OCI-LY3 (cell line): ENCODE results near the gene ITFG1.
"Not testable (repeated sequence)": the region's sequence is repeated elsewhere in the genome, so short reads cannot be mapped to it uniquely, and the experiment has no call there.

Experiments used
- H2AFZ ChIP-seq: fragments of 200-600, 300-600 bp; shearing (Covaris generic); 2 replicates; pipeline ENCODE4 v1.6.0; 2014; ENCODE audit warnings: antibody characterized with exemption, low read depth, low read length
- H3K27ac ChIP-seq: fragments of 200-600, 300-600 bp; sonication (generic); 2 replicates; pipeline ENCODE4 v1.5.1; 2014; ENCODE audit warnings: mild to moderate bottlenecking, low read length, moderate library complexity, mixed read lengths
- H3K27me3 ChIP-seq: fragments of 200-600, 300-600 bp; sonication (generic); 2 replicates; pipeline ENCODE4 v1.6.1; 2014; ENCODE audit warnings: low read depth, low read length, mixed read lengths
- H3K36me3 ChIP-seq: fragments of 200-600, 300-600 bp; sonication (generic); replicated peaks from 2 replicates; pipeline ENCODE3; 2014; ENCODE audit warnings: low read depth, low read length, mixed read lengths
- H3K4me1 ChIP-seq: fragments of 300-600, 200-600 bp; sonication (generic); 2 replicates; pipeline ENCODE4 v1.6.1; 2014; ENCODE audit warnings: low read length, mixed read lengths
- H3K4me2 ChIP-seq: fragments of 200-600, 300-600 bp; sonication (generic); 2 replicates; pipeline ENCODE4 v1.6.1; 2014; ENCODE audit warnings: low read length, mixed read lengths
- H3K4me3 ChIP-seq: fragments of 300-600, 200-600 bp; sonication (generic); 2 replicates; pipeline ENCODE4 v1.5.1; 2014; ENCODE audit warnings: antibody characterized with exemption, mild to moderate bottlenecking, low read length, moderate library complexity
- H3K79me2 ChIP-seq: fragments of 300-600, 200-600 bp; shearing (Covaris generic); 2 replicates; pipeline ENCODE4 v1.6.1; 2014; ENCODE audit warnings: mild to moderate bottlenecking, low read length, mixed read lengths
- H3K9ac ChIP-seq: fragments of 300-600, 200-600 bp; shearing (Covaris generic); 2 replicates; pipeline ENCODE4 v1.6.0; 2014; ENCODE audit warnings: mild to moderate bottlenecking, low read length, moderate library complexity
- H3K9me3 ChIP-seq: fragments of 200-600, 300-600 bp; shearing (Covaris generic); 2 replicates; pipeline ENCODE4 v1.6.1; 2014; ENCODE audit warnings: low read length, mixed read lengths; ENCODE audit not compliant: insufficient read depth
- H4K20me1 ChIP-seq: fragments of 200-600, 300-600 bp; sonication (generic); 2 replicates; pipeline ENCODE4 v1.6.1; 2016; ENCODE audit warnings: low read length, mixed read lengths; ENCODE audit not compliant: insufficient read depth
- CTCF ChIP-seq: fragments of 200-600, 300-600 bp; sonication (generic); IDR thresholded peaks from 2 replicates; pipeline ENCODE4 v1.5.1; 2014; ENCODE audit warnings: antibody characterized with exemption, low read length, low read depth
- EZH2phosphoT487 ChIP-seq: fragments of 200-600 bp; shearing (Covaris generic); IDR thresholded peaks from 2 replicates; pipeline ENCODE4 v1.6.1; 2018; ENCODE audit warnings: antibody characterized with exemption, mixed run types, low read depth

ITFG1 gene

GRCh38 chr16:47347021-47347696 lies 113.7 kb downstream of the ITFG1 start:
- not testable (repeated sequence) for H3K27me3 ChIP-seq, H3K36me3 ChIP-seq, H3K4me2 ChIP-seq, H3K4me1 ChIP-seq, H4K20me1 ChIP-seq, H3K4me3 ChIP-seq, H3K79me2 ChIP-seq, H3K27ac ChIP-seq, H3K9me3 ChIP-seq, H3K9ac ChIP-seq, H2AFZ ChIP-seq

- Histone ChIP-seq H3K4me2 (no peak overlapping the region), H3K36me3 (no peaks in the 10 kb centered on the region), H4K20me1 (no peaks in the 10 kb centered on the region), H3K9me3 (no peaks in the 10 kb centered on the region), H3K79me2 (no peaks in the 10 kb centered on the region), H3K9ac (no peak overlapping the region), H2AFZ (no peak overlapping the region), H3K4me3 (no peak overlapping the region), H3K27ac (no peak overlapping the region), H3K27me3 (no peaks in the 10 kb centered on the region), H3K4me1 (no peaks in the 10 kb centered on the region)
- TF ChIP-seq CTCF (no peak), EZH2phosphoT487 (no peak)
Observed at GRCh38 chr16:47342055-47342454, 118.8 kb downstream of the ITFG1 start.

- H2AFZ ChIP-seq, H3K36me3 ChIP-seq, H3K4me2 ChIP-seq, H3K9me3 ChIP-seq, H3K4me3 ChIP-seq, H3K4me1 ChIP-seq, H3K27ac ChIP-seq, H4K20me1 ChIP-seq, H3K9ac ChIP-seq, H3K27me3 ChIP-seq, H3K79me2 ChIP-seq: not testable (repeated sequence)
Observed at GRCh38 chr16:47330562-47330961, 130.3 kb downstream of the ITFG1 start.

GRCh38 chr16:47324309-47324708 lies 136.6 kb downstream of the ITFG1 start:
- not testable (repeated sequence) for H3K27me3 ChIP-seq, H3K4me3 ChIP-seq, H3K4me1 ChIP-seq, H3K36me3 ChIP-seq, H3K9me3 ChIP-seq, H3K4me2 ChIP-seq, H2AFZ ChIP-seq, H4K20me1 ChIP-seq, H3K9ac ChIP-seq, H3K27ac ChIP-seq, H3K79me2 ChIP-seq

- Histone ChIP-seq H3K36me3 (no peaks in the 10 kb centered on the region), H3K27me3 (no peaks in the 10 kb centered on the region), H3K4me3 (no peak overlapping the region), H3K9ac (no peak overlapping the region), H3K4me2 (no peak overlapping the region), H3K9me3 (no peaks in the 10 kb centered on the region), H2AFZ (no peak overlapping the region), H3K4me1 (no peaks in the 10 kb centered on the region), H3K27ac (no peak overlapping the region), H4K20me1 (no peaks in the 10 kb centered on the region), H3K79me2 (no peaks in the 10 kb centered on the region)
- no peak for TF ChIP-seq EZH2phosphoT487
- TF ChIP-seq CTCF: no peak
Observed at GRCh38 chr16:47323241-47323640, 137.6 kb downstream of the ITFG1 start.
